CD4-positive, alpha-beta T cell treated with Interleukin-12 subunit alpha and Interleukin-12 subunit beta, for 1 hour (primary cell): ENCODE data around the gene ADAMTS19.
"Not testable (repeated sequence)": the region's sequence is repeated elsewhere in the genome, so short reads cannot be mapped to it uniquely, and the experiment has no call there.

Experiments used
- DNase-seq: peaks from one replicate; pipeline ENCODE4 v3.0.0-alpha.2; 2020

The ADAMTS19 gene, protein sequence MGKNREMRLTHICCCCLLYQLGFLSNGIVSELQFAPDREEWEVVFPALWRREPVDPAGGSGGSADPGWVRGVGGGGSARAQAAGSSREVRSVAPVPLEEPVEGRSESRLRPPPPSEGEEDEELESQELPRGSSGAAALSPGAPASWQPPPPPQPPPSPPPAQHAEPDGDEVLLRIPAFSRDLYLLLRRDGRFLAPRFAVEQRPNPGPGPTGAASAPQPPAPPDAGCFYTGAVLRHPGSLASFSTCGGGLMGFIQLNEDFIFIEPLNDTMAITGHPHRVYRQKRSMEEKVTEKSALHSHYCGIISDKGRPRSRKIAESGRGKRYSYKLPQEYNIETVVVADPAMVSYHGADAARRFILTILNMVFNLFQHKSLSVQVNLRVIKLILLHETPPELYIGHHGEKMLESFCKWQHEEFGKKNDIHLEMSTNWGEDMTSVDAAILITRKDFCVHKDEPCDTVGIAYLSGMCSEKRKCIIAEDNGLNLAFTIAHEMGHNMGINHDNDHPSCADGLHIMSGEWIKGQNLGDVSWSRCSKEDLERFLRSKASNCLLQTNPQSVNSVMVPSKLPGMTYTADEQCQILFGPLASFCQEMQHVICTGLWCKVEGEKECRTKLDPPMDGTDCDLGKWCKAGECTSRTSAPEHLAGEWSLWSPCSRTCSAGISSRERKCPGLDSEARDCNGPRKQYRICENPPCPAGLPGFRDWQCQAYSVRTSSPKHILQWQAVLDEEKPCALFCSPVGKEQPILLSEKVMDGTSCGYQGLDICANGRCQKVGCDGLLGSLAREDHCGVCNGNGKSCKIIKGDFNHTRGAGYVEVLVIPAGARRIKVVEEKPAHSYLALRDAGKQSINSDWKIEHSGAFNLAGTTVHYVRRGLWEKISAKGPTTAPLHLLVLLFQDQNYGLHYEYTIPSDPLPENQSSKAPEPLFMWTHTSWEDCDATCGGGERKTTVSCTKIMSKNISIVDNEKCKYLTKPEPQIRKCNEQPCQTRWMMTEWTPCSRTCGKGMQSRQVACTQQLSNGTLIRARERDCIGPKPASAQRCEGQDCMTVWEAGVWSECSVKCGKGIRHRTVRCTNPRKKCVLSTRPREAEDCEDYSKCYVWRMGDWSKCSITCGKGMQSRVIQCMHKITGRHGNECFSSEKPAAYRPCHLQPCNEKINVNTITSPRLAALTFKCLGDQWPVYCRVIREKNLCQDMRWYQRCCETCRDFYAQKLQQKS

DNA sequence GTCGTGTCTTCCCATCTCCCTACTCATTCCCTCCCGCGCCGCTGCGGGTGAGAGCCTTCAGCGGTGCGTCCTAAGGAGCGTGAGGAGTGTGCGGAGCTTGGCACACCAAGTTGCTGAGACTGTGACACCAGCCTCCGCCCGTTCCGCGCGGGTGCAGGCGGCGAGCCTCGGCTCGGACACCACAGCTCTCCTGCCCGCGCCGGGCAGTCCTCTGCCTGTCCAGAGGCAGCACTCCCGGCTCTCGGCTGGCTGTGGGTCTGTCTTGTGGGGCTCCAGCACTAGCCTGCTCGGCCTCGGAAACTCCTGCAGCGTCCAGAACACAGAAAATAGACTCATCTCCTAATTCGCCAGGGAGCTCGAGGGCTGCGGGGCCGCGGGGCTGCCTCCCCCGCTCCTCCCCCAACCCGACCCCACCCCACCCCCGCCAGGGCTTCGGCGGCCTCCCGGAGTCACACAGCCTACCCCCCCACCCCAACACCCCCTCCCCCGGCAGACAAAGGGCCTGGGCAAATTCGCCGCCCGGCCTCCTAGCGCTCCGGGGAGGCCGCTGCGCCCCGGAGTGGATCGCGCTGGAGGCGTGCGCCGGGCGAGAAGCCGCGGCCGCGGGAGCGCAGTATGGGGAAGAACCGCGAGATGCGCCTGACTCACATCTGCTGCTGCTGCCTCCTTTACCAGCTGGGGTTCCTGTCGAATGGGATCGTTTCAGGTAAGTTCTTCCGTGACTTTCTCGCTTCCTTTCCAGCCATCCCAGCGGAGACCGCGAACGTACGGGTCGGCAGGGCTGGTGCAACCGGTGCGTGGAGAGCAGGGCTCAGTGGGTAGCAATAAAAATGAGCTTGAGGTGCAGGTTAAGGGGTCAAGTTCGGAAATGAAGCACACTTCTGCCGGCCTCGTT is at the start of gene ADAMTS19:
Gene ADAMTS19, plus strand, starts transcription at position 522 of the 895 bp plus-strand sequence. Its CDS starts 94 bp downstream, at position 616.
- DNase-seq: no peak

GRCh38 chr5:129410488-129410887 is 49.6 kb upstream of the ADAMTS19 start:
- no peak for DNase-seq

DNA sequence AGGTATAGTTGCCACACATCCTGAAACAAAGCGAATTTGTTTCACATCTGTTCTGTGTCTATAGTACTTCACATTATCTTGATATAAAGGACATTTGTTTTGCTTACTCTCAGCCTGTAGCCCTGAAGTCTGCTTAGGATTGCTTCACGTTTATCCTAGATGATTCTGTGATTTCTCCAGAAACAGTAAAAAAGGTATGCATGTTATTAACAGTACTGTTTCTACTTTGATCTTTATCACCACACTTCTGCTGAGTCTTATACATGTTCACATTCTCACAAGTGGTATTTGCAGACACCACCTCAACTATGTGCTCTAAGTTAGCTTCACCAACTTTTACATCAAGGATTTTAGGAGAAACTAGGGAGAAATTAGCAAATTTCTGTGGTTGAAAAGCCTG is 47.4 kb upstream of the ADAMTS19 start:
- no peak for DNase-seq

DNA sequence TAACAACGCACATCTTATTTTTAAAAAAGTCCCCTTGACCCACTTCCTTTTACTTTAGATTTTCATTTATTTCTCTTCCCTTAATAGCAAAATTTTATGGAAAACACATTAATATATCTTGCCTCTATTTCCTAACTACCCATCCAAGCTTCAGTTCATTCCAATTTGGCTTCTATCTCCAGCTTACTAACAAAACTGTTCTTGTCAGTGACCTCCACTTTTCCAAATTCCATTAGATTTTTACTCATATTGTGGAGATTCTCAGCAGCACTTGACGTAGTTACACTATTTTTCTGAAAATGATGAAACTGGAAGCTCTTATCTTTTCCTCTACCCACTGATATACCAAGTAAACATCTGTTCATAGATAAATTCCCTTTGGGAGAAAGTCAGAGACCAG is 46.5 kb upstream of the ADAMTS19 start:
- no peak for DNase-seq

DNA sequence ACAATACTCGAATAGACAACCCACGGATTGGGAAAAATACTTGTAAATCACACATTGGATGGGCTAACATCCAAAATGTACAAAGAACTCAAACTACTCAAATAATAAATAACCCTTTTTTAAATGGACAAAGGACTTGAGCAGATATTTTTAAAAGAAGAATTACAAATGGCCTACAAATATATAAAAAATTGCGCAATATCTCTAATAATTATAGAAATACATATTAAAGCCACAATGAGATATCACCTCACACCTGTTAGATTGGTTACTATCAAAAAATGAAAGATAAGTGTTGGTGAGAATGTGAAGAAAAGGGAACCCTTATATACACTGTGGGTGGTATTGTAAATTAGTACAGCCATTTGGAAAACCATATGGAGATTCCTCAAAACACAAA is 40.8 kb upstream of the ADAMTS19 start:
- DNase-seq: no peak

- no peak for DNase-seq
Observed at GRCh38 chr5:129425031-129425430, 35.1 kb upstream of the ADAMTS19 start.

DNA sequence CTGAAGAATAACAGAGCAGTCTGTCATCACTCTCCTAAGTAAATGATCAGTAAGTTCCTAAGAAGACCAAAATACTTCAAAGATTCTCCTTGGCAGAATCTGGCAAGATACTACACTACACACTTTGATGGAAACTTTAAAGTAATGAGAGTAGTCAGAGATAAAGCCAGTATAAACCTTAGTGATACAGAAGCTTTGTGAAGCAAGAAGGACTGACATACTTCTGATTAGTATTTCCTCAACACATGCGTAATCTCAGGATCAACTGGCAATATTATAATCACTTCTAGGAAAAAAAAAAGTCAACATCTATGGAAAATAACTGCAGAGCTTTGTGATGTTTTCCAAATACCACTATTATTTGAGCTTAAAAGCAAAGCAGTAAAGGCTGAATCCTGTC is 34.0 kb upstream of the ADAMTS19 start:
- no peak for DNase-seq

GRCh38 chr5:129428636-129429035 is 31.5 kb upstream of the ADAMTS19 start:
- not testable (repeated sequence) for DNase-seq

- no peak for DNase-seq
Observed at GRCh38 chr5:129431406-129431805, 28.7 kb upstream of the ADAMTS19 start.

- no peak for DNase-seq
Observed at GRCh38 chr5:129438322-129438721, 21.8 kb upstream of the ADAMTS19 start.

GRCh38 chr5:129440424-129440823 is 19.7 kb upstream of the ADAMTS19 start:
- DNase-seq: no peak

DNA sequence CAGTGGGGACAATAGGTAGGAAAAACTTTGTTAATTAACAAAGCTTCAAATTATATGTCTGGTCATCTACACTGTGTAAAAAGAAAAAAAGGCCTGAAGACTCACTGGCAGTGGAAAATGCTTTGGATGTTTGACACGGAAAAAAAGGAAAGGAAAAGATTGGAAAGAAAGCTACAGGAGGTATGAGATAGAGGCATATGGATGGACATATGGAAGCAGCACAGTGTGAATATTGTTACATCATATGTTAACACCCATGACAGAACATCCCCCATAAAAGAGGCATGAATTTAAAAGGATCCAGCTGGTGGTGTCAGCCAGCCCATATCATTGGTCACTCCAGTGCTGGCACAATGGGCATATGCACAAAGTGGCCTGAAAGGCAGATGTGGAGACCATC is 19.0 kb upstream of the ADAMTS19 start:
- no peak for DNase-seq

DNA sequence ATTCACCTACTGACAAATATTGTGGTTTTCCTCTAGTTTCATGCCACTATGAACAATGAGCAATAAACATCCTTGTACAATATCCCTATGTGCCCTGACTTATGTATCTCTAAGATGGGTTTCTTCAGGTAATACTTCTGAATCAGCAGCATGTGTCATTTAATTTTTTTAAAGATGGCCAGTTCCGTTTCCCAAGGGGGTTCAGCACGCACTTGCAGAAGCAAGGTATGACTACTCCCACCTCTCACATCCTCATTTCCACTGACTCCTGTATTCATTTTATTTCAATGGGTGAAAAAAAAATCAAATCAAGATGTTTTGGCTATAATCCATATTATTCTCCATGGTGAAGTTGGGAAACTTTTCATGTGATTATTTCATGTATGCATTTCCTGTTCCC is 14.7 kb upstream of the ADAMTS19 start:
- no peak for DNase-seq

DNA sequence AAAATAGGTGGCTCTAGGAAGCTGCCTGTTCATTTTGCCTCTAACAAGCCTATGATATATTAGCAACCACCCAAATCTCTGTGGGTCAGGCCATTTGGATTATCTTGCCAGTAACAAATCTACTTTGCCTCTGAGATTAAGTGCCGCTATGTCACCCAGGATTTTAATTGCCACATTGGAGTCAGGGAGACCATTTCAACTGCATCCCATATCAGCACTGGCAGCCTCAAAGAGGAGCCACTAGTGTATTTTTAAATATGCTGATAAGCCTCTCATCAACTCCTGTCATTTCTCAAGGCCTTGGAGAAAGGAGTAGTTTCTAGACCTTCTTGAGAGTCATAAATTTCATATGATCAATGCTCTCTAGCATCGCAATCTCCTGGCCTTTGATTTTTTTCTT is 12.1 kb upstream of the ADAMTS19 start:
- no peak for DNase-seq

- DNase-seq: no peak
Observed at GRCh38 chr5:129448654-129449053, 11.4 kb upstream of the ADAMTS19 start.

- DNase-seq: no peak
Observed at GRCh38 chr5:129454461-129454860, 5.6 kb upstream of the ADAMTS19 start.

- DNase-seq: no peak
Observed at GRCh38 chr5:129459450-129459776, 685 bp upstream of the ADAMTS19 start.

GRCh38 chr5:129460672-129460935 is 506 bp downstream of the ADAMTS19 start:
- no peak for DNase-seq

GRCh38 chr5:129460936-129461710 is 1.0 kb downstream of the ADAMTS19 start:
- DNase-seq: no peak

- DNase-seq: no peak
Observed at GRCh38 chr5:129461711-129462332, 1.7 kb downstream of the ADAMTS19 start.

DNA sequence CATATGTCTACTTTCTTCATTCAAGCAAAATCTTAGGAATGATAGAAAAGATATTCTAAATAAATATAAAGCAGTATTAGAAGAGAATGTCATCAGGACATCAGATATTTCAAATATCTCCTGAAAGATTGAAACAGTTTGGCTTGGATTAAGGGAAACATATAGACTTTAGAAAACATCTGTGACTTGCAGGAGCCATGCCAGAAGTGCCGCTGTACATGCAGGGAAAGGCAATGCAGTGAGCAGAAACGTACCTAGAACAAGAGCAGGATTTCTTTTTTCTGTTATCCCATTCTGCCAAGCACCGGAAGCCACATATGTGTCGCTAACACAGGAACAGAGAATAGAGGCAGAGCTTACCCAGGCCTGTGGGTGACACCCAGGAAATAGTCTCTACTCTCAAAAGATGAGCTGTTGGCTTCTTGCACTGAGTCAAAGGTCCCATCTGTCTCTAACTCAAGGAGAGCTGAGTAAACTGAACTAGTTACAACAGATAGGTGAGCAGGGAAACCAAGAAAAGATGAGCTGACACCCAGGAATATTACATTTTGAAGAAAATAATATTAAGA is 5.8 kb downstream of the ADAMTS19 start:
- no peak for DNase-seq
